Large intestine (tissue), 3 donors: Measurements from ENCODE around the gene SAA2. TPM values are rescaled to one million over a fixed set of nuclear protein-coding genes. Genes with fewer than 3 reads are reported as not detected.
"Not testable (repeated sequence)": the region's sequence is repeated elsewhere in the genome, so short reads cannot be mapped to it uniquely, and the experiment has no call there.

Experiments
- DNase-seq, 2 donors: peaks; one replicate each; pipeline versions ENCODE4 v3.0.0 to v3.0.0-alpha.2; 2013
- H3K27ac ChIP-seq: one replicate; pipeline ENCODE4 v1.5.1; 2013; ENCODE audit warnings: low read length
- H3K27me3 ChIP-seq: 2 replicates; pipeline ENCODE4 v1.6.1; 2013; ENCODE audit warnings: low read length; ENCODE audit not compliant: control insufficient read depth, insufficient read depth
- H3K36me3 ChIP-seq: 2 replicates; pipeline ENCODE4 v1.6.1; 2013; ENCODE audit warnings: low read length; ENCODE audit not compliant: control insufficient read depth, insufficient read depth
- H3K4me1 ChIP-seq: one replicate; pipeline ENCODE4 v1.6.1; 2013; ENCODE audit warnings: low read length; ENCODE audit not compliant: control insufficient read depth, insufficient read depth
- H3K4me3 ChIP-seq: one replicate; pipeline ENCODE4 v1.5.1; 2013; ENCODE audit warnings: low read length
- H3K9me3 ChIP-seq: one replicate; pipeline ENCODE4 v1.6.1; 2013; ENCODE audit warnings: mild to moderate bottlenecking, low read depth, low read length, moderate library complexity; ENCODE audit not compliant: control insufficient read depth
- WGBS: methylation state at CpG from one replicate; pipeline ENCODE4 v1.1.5; 2013; ENCODE audit warnings: low lambda C conversion rate; ENCODE audit not compliant: insufficient coverage; 5-methylcytosine and 5-hydroxymethylcytosine counted together
- polyA plus RNA-seq: library from polyadenylated mRNA; unstranded; fragments of 120-200 nt; gene quantifications from one replicate; pipeline ENCODE4 v1.2.1, GENCODE V29; 2013

Gene SAA2
- polyA plus RNA-seq, 1 donor, result not detected

- DNase-seq, result peak in 1 of 2 donors; percentile 8
- Histone ChIP-seq H3K27ac (no peak overlapping the region), H3K36me3 (no peaks in the 10 kb centered on the region), H3K27me3 (no peaks in the 10 kb centered on the region), H3K9me3 (no peaks in the 10 kb centered on the region), H3K4me3 (no peak overlapping the region), H3K4me1 (no peaks in the 10 kb centered on the region)
- 50% methylated on average over 2 of the region's 3 CpGs for WGBS
Measured at GRCh38 chr11:18253233-18253632, 4.8 kb upstream of the SAA2 start.

DNA sequence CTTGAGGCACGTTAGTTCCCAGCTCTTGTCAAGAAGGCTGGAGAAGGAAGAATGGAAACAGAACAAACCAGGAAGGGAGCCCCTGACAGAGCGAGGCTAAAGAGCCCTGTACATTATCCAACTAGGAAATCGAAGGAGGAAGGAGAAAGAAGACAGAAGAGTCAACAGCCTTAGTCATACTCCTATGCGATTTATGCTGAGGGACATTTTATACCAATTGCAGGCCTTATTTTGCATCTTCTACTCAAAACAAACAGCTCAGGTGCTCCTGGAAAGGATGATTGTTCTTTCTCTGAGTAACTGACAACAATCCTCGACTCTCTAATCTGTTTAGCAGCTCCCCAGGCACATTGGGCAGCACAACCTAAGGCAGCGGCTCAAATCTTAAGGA lies 1.3 kb downstream of the SAA2 start:
- not testable (repeated sequence) for DNase-seq, H3K27me3 ChIP-seq, H3K4me3 ChIP-seq, H3K9me3 ChIP-seq, H3K36me3 ChIP-seq, H3K27ac ChIP-seq, H3K4me1 ChIP-seq
- no CpG with 5 or more reads among the region's 6 CpGs for WGBS

GRCh38 chr11:18246379-18247190 lies 1.9 kb downstream of the SAA2 start:
- no CpG with 5 or more reads among the region's 11 CpGs for WGBS
- not testable (repeated sequence) for H3K4me1 ChIP-seq, H3K36me3 ChIP-seq, H3K27me3 ChIP-seq, H3K27ac ChIP-seq, H3K9me3 ChIP-seq, H3K4me3 ChIP-seq
- peak in 1 of 2 donors; percentile 15 for DNase-seq

- no CpG with 5 or more reads among the region's 6 CpGs for WGBS
- no peak for DNase-seq
Measured at GRCh38 chr11:18245396-18245795, 3.1 kb downstream of the SAA2 start.

DNA sequence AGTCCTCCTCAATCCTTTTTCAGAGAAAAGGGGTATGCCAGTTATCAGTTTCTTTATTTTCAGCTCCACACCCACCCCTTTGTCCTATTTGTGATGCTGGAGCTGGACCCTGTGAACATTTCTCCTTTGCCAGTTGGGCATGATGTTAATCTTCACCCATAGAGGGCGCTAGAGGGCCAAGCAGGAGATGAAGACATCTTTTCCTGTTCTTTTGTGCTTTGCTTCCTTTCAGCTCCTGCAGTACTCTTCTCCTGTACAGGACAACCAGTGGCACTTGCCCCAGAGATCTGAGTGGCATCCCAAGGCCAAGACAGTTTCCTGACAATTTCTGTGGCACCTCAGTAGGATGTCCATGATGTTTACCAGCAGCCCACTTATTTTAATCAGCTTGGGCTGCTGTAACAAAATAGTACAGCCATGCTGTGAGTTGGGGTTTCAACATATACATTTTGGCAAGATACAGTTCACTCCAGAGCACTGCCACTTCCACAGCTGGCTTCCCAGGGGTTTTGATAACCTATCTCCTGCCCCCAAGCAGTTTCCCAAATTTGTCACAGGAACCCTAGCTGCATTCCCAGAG lies 4.6 kb downstream of the SAA2 start:
- no peaks in the 10 kb centered on the region for H3K27me3 ChIP-seq
- H3K4me3 ChIP-seq, result no peak overlapping the region
- H3K9me3 ChIP-seq, result no peaks in the 10 kb centered on the region
- no peak overlapping the region for H3K27ac ChIP-seq
- no CpG with 5 or more reads among the region's 1 CpG for WGBS
- DNase-seq, result peak; percentile 20 to 53
- no peaks in the 10 kb centered on the region for H3K36me3 ChIP-seq
- no peaks in the 10 kb centered on the region for H3K4me1 ChIP-seq

More at GRCh38 chr11:18245396-18245795, 3.1 kb downstream of the SAA2 start:
- Histone ChIP-seq H3K27ac (no peak overlapping the region), H3K9me3 (no peaks in the 10 kb centered on the region), H3K27me3 (no peaks in the 10 kb centered on the region), H3K4me1 (no peaks in the 10 kb centered on the region), H3K36me3 (no peaks in the 10 kb centered on the region), H3K4me3 (no peak overlapping the region)

GRCh38 chr11:18239655-18240054 lies 8.8 kb downstream of the SAA2 start:
- no CpG with 5 or more reads among the region's 1 CpG for WGBS
- DNase-seq, result no peak
- no peaks in the 10 kb centered on the region for H3K36me3 ChIP-seq
- H3K4me3 ChIP-seq, result no peak overlapping the region
- no peaks in the 10 kb centered on the region for H3K4me1 ChIP-seq
- H3K9me3 ChIP-seq, result no peaks in the 10 kb centered on the region
- peaks cover 10% of the 10 kb centered on the region for H3K27me3 ChIP-seq
- H3K27ac ChIP-seq, result no peak overlapping the region

DNA sequence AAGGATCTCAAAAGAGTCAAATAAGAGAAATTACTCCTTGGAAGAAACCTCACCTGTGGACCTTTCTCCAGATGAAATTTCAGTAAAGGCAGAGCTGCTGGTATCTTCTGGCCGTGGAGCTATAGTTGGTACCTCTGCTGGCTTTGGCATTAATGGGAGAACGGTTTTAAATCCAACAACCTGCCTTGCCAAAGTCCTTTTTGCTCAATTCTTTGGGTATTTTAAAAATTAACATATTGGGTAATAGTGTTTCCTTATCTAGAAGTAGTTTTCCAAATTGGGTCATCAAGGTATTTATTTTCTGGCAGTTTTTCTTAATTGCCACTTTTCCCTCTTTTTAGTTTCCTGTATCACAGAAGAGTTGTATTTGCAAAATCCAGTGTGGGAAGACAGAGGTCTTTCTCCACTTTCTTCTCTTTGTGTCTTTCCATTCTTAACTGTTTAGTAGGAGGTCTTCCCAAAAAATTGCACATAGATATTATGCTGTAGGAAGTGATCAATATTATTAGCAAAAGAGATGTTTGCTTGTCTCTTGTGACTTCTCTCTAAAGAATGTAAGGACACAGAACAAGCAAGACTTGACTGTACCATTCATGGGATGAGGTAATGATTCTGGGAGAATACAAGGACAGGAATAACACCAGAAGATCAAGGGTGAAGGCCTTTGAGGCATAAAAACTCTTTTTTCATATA lies 11.7 kb downstream of the SAA2 start, which contains the start of gene SAA4:
Gene SAA4 (minus strand): TSS at position 139 of the 693 bp plus-strand sequence. CDS start 876 bp downstream, outside the sequence.
- H3K27ac ChIP-seq, result no peak within 1 kb of the TSS
- peaks cover 10% of the 10 kb centered on the region for H3K27me3 ChIP-seq
- H3K36me3 ChIP-seq, result no peaks in the 10 kb centered on the region
- 100% methylated on average over 1 of the region's 2 CpGs for WGBS
- H3K9me3 ChIP-seq, result no peaks in the 10 kb centered on the region
- DNase-seq, result no peak
- no peak within 1 kb of the TSS for H3K4me3 ChIP-seq
- H3K4me1 ChIP-seq, result no peaks in the 10 kb centered on the region

- no peak overlapping the region for H3K27ac ChIP-seq
- 60% methylated on average over 2 of the region's 8 CpGs for WGBS
- DNase-seq, result no peak
Measured at GRCh38 chr11:18235394-18236334, 12.8 kb downstream of the SAA2 start.

GRCh38 chr11:18233912-18234311 lies 14.6 kb downstream of the SAA2 start:
- WGBS, result 100% methylated on average over 2 of the region's 4 CpGs
- DNase-seq, result no peak
- Histone ChIP-seq H3K36me3 (no peaks in the 10 kb centered on the region), H3K27me3 (peaks cover 10% of the 10 kb centered on the region), H3K4me1 (no peaks in the 10 kb centered on the region), H3K4me3 (no peak overlapping the region), H3K27ac (no peak overlapping the region), H3K9me3 (no peaks in the 10 kb centered on the region)

More at GRCh38 chr11:18235394-18236334, 12.8 kb downstream of the SAA2 start:
- peaks cover 10% of the 10 kb centered on the region for H3K27me3 ChIP-seq
- no peaks in the 10 kb centered on the region for H3K36me3 ChIP-seq
- H3K4me1 ChIP-seq, result no peaks in the 10 kb centered on the region
- no peak overlapping the region for H3K4me3 ChIP-seq
- no peaks in the 10 kb centered on the region for H3K9me3 ChIP-seq

- no peaks in the 10 kb centered on the region for H3K36me3 ChIP-seq
Measured at GRCh38 chr11:18230859-18231258, 17.6 kb downstream of the SAA2 start.

More at GRCh38 chr11:18230859-18231258, 17.6 kb downstream of the SAA2 start:
- H3K4me1 ChIP-seq, result no peaks in the 10 kb centered on the region
- WGBS, result no CpG with 5 or more reads among the region's 2 CpGs
- H3K27me3 ChIP-seq, result peaks cover 5% of the 10 kb centered on the region
- no peaks in the 10 kb centered on the region for H3K9me3 ChIP-seq
- no peak for DNase-seq
- H3K27ac ChIP-seq, result no peak overlapping the region
- H3K4me3 ChIP-seq, result no peak overlapping the region
